Heart left ventricle (tissue), 16 donors: Measurements from ENCODE around the gene MNAT1. TPM values are rescaled to one million over a fixed set of nuclear protein-coding genes. Genes with fewer than 3 reads are reported as not detected.

Experiments used
- ATAC-seq, 4 donors: fragments of 200-7000 bp; cut with Tn5 transposase; one replicate each; pipeline ENCODE4 v1.9.1; 2020 to 2022; ENCODE audit warnings: moderate library complexity in 4 of 4, mild to moderate bottlenecking in 3 of 4, moderate number of reproducible peaks in 1 of 4
- DNase-seq, 5 donors: peaks; one replicate each; pipeline ENCODE4 v3.0.0-alpha.2; 2020
- H3K27ac ChIP-seq, 12 donors: fragments of 200-600 bp; sonication (generic) in 4 of 12; one replicate each; pipeline versions ENCODE4 v1.5.0 to v1.8.0; 2016 to 2022; ENCODE audit warnings: mild to moderate bottlenecking in 2 of 12
- H3K27me3 ChIP-seq, 9 donors: fragments of 200-600 bp; sonication (generic) in 2 of 9; one replicate each; pipeline versions ENCODE4 v1.5.1 to v1.8.0; 2016 to 2022; ENCODE audit warnings: mild to moderate bottlenecking in 3 of 9
- H3K36me3 ChIP-seq, 9 donors: fragments of 200-600 bp; sonication (generic) in 2 of 9; one replicate each; pipeline versions ENCODE4 v1.5.0 to v1.8.0; 2018 to 2022; ENCODE audit warnings: mild to moderate bottlenecking in 2 of 9
- H3K4me1 ChIP-seq, 12 donors: fragments of 200-600 bp; sonication (generic) in 4 of 12; one replicate each; pipeline versions ENCODE4 v1.5.0 to v1.8.0; 2016 to 2022; ENCODE audit warnings: mild to moderate bottlenecking in 3 of 12
- H3K4me3 ChIP-seq, 12 donors: fragments of 200-600 bp; sonication (generic) in 4 of 12; one replicate each; pipeline versions ENCODE4 v1.5.0 to v1.8.0; 2017 to 2022; ENCODE audit warnings: mild to moderate bottlenecking in 9 of 12, moderate library complexity in 4 of 12
- H3K9me3 ChIP-seq, 12 donors: fragments of 200-600 bp; sonication (generic) in 4 of 12; one replicate each; pipeline versions ENCODE4 v1.5.0 to v1.8.0; 2016 to 2022; ENCODE audit warnings: mild to moderate bottlenecking in 1 of 12
- CTCF ChIP-seq, 12 donors: fragments of 200-600 bp; sonication (generic) in 4 of 12; IDR thresholded peaks; one replicate each; pipeline versions ENCODE4 v1.5.0 to v1.8.0; 2018 to 2022; ENCODE audit warnings: antibody characterized with exemption in 12 of 12, mild to moderate bottlenecking in 5 of 12
- POLR2A ChIP-seq, 2 donors: fragments of 450-650 bp; IDR thresholded peaks; one replicate each; pipeline ENCODE4 v1.6.1; 2017; ENCODE audit warnings: antibody characterized with exemption in 2 of 2, mild to moderate bottlenecking in 2 of 2, moderate library complexity in 2 of 2
- WGBS, 4 donors: extraction: QIAGEN DNeasy Blood & Tissue Kit in 2 of 4; methylation state at CpG; one replicate each; pipeline versions ENCODE4 v1.1.5 to v1.1.7; 2013 to 2018; 5-methylcytosine and 5-hydroxymethylcytosine counted together
- intact Hi-C, 10 donors: fragments of 100-400 bp; cut with DNase I; formaldehyde crosslinking; loops; one replicate each; pipeline versions ENCODE4 v1.11.1 to v1.14.2; 2022
- polyA plus RNA-seq, 2 donors: library from polyadenylated mRNA; stranded (reverse); fragments of 200-250 nt; gene quantifications; one replicate each; pipeline ENCODE4 v1.2.3, GENCODE V29; 2013
- total RNA-seq, 9 donors: library from RNA; depleted of rRNA in 2 of 9; stranded (reverse); fragments of >200 nt in 2 of 9; fragmentation: NEBNext Ultra II Directional in 3 of 9; extraction: Animal tissue kit (Norgen Biotek cat#: 25700) in 3 of 9; gene quantifications; one replicate each; pipeline versions ENCODE4 v1.1.0 to v1.2.4, GENCODE V29; 2016 to 2023
- donor health status: ischemic (EF 13 %, LVEDD 7.1; RV severe dilation, severe dysfunction).
- donor health status: healthy with polysubstance abuse.
- donor health status: DM: no; HTN: yes; CAD: no.
- donor health status: DM: no; HTN: no; CAD: no.
- donor health status: ischemic (EF 25% LVEDD 6.9; RV normal size, moderate dysfunction).
- donor health status: ischemic (EF 25% LVEDD 5.7; RV mildly dilated, moderate dysfunction).
- donor health status: healthy.
- donor health status: DM: yes; HTN: yes; CAD: no.
- donor health status: ischemic (EF 35%, LVEDD 5.7; RV mildly dilated, moderate dysfunction).
- donor health status: nonischemic (EF 11% LVEDD 7.7; RV severe dilation, severe dysfunction).
- donor health status: DM: yes; HTN: yes; CAD: no.
- donor health status: PGD.
- donor health status: ischemic (EF 29% LVEDD 5.4; RV normal size, mild dysfunction).
- donor health status: nonischemic (EF 23%, LVEDD 6.1; RV moderate dilation, normal function).

Gene MNAT1
- total and polyA plus RNA-seq, 11 donors = 18.9 to 32.6 (median 27.0) TPM

GRCh38 chr14:60944204-60944603, 209.6 kb downstream of the MNAT1 start:
- no peaks in the 10 kb centered on the region for H3K36me3 ChIP-seq
- intact Hi-C loops = no loop called here
- TF ChIP-seq CTCF (IDR thresholded peaks at IDR 0.05) (no peak), POLR2A (IDR thresholded peaks at IDR 0.05) (no peak)
- H3K27ac ChIP-seq = peak overlapping the region in 4 of 12 donors; percentile 1 to 40 (median 19)
- H3K9me3 ChIP-seq = no peaks in the 10 kb centered on the region
- H3K4me1 ChIP-seq = peaks cover 0 to 25% (median 7%) of the 10 kb centered on the region in 12 donors
- H3K4me3 ChIP-seq = peak overlapping the region in 1 of 12 donors; percentile 5
- no peaks in the 10 kb centered on the region for H3K27me3 ChIP-seq
- ATAC-seq = peak in 3 of 4 donors; percentile 54 to 77 (median 72)
- DNase-seq = peak in 1 of 5 donors; percentile 11
- WGBS, 4 donors = 17 to 32% (median 20%) methylated on average over 4 of the region's 4 CpGs

DNA sequence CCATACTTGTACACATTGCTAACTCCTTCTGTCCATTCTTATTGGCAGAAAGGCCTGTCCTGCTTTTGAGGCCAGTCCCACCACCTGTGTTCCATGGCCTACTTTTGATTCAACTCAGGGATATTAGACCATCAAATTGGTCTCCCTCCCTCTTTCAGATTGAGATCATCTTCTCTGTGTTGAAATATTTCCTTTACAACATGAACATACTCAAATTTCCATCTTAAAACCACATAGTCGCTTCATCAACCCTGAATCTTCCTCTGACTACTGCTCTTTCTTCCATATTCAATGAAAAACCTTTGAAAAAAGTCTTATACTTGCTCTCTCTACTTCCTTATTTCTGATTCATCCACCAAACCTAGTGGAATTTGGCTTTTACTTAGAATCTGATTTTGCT, 211.4 kb downstream of the MNAT1 start:
- TF ChIP-seq CTCF (IDR thresholded peaks at IDR 0.05) (no peak), POLR2A (IDR thresholded peaks at IDR 0.05) (no peak)
- H3K4me3 ChIP-seq = no peak overlapping the region
- WGBS, 4 donors = 92 to 97% (median 95%) methylated on average over 1 of the region's 1 CpG
- no peaks in the 10 kb centered on the region for H3K27me3 ChIP-seq
- no peak overlapping the region for H3K27ac ChIP-seq
- DNase-seq (no peak), ATAC-seq (no peak)
- H3K36me3 ChIP-seq = no peaks in the 10 kb centered on the region
- intact Hi-C loops = loop anchor here in 1 of 10 donors (5.0 kb wide), 1 partner anchor 36 kb away; the partner anchor contains the start of genes SLC38A6 and TRMT5
- peaks cover 0 to 42% (median 11%) of the 10 kb centered on the region in 12 donors for H3K4me1 ChIP-seq
- no peaks in the 10 kb centered on the region for H3K9me3 ChIP-seq

DNA sequence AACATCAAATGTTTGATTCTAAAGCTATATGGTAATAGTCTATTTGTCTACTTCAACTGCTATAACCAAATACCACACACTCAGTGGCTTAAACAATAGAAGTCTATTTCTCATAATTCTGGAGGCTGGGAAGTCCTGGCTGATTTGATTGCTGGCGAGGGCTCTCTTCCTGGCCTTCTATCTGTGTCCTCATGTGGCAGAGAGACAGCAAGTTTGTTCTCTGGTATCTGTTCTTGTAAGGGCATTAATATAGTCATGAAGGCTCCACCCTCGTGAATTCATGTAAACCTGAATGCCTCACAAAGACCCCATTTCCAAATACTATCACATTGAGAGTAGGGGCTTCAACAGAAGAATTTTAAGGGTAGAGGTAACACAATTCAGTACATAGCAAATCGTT, 212.2 kb downstream of the MNAT1 start:
- H3K27me3 ChIP-seq = no peaks in the 10 kb centered on the region
- TF ChIP-seq POLR2A (IDR thresholded peaks at IDR 0.05) = no peak
- no peak for TF ChIP-seq CTCF (IDR thresholded peaks at IDR 0.05)
- no peaks in the 10 kb centered on the region for H3K36me3 ChIP-seq
- intact Hi-C loops = loop anchor here in 1 of 10 donors (5.0 kb wide), 1 partner anchor 36 kb away; the partner anchor contains the start of genes SLC38A6 and TRMT5
- no peaks in the 10 kb centered on the region for H3K9me3 ChIP-seq
- peak in 1 of 4 donors; percentile 55 for ATAC-seq
- no peak overlapping the region for H3K27ac ChIP-seq
- WGBS, 4 donors = 68 to 90% (median 80%) methylated on average over 3 of the region's 3 CpGs
- H3K4me3 ChIP-seq = no peak overlapping the region
- H3K4me1 ChIP-seq = peaks cover 0 to 48% (median 11%) of the 10 kb centered on the region in 12 donors
- DNase-seq = no peak

DNA sequence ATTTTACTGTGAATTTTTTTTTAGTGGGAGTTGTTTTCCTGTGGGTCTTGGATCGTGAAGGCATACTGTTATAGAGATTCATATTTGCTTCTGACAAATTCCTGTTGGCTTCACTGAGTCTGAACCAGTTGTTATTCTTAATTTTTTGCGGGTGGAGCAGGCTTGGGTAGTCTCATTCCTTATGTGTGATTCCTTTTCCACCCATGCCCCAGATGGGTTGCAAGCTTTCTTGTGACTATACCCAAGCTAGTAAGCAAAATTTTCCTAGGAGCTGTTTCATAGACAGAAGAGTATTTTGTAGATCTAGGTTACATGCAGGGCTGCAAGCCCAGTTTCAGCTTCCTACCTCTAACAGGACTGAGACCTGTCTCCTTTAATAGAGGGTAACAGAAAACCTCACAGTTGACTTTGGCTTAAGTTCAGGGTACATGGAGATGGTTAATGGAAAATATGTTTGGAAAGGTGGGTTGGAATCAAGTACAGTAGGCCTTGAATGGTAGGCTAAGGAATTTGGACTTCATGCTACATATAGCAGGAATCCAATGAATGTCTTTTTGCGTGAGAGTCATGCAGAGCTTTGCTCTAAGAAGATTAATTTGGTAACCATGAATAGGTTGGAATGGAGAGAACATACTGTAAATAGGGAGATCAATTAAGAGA, 217.3 kb downstream of the MNAT1 start:
- Histone ChIP-seq H3K4me1 (peaks cover 0 to 34% (median 2%) of the 10 kb centered on the region in 12 donors), H3K9me3 (peaks cover 0 to 38% (median 6%) of the 10 kb centered on the region in 12 donors), H3K4me3 (peak overlapping the region in 1 of 12 donors; percentile 22), H3K27me3 (no peaks in the 10 kb centered on the region), H3K27ac (peak overlapping the region in 3 of 12 donors; percentile 31 to 52 (median 40)), H3K36me3 (no peaks in the 10 kb centered on the region)
- DNase-seq (no peak), ATAC-seq (peak in 1 of 4 donors; percentile 20)
- intact Hi-C loops = no loop called here
- WGBS, 4 donors = 47 to 52% (median 48%) methylated on average over 3 of the region's 3 CpGs
- TF ChIP-seq CTCF (IDR thresholded peaks at IDR 0.05) (no peak), POLR2A (IDR thresholded peaks at IDR 0.05) (no peak)
